GM23338 (cell line): ENCODE results near the gene ARL11. TPM values are rescaled to one million over a fixed set of nuclear protein-coding genes. Genes with fewer than 3 reads are reported as not detected.

ENCODE experiments used
- ATAC-seq: fragments of 200-7000 bp; cut with Tn5 transposase; 3 replicates; pipeline ENCODE4 v1.9.1; 2020
- DNase-seq: peaks from one replicate; pipeline ENCODE4 v3.0.0-alpha.2; 2015; ENCODE audit warnings: low spot score
- H2AFZ ChIP-seq: fragments of 200-600 bp; sonication (generic); 2 replicates; pipeline ENCODE4 v1.8.0; 2016; ENCODE audit warnings: antibody characterized with exemption, mild to moderate bottlenecking, moderate library complexity
- H3F3A ChIP-seq: fragments of 200-600 bp; sonication (generic); replicated peaks from 2 replicates; pipeline ENCODE4 v1.8.0; 2017; ENCODE audit warnings: antibody characterized with exemption, mixed run types, low read depth
- H3K27ac ChIP-seq: fragments of 200-600 bp; sonication (generic); 2 replicates; pipeline ENCODE4 v1.6.1; 2016; ENCODE audit warnings: low read depth
- H3K27me3 ChIP-seq: fragments of 200-600 bp; sonication (generic); 2 replicates; pipeline ENCODE4 v1.8.0; 2016; ENCODE audit warnings: mild to moderate bottlenecking, mixed run types, moderate library complexity; ENCODE audit not compliant: insufficient read depth
- H3K36me3 ChIP-seq: fragments of 200-600 bp; sonication (generic); 2 replicates; pipeline ENCODE4 v1.8.0; 2016; ENCODE audit warnings: mild to moderate bottlenecking; ENCODE audit not compliant: insufficient read depth
- H3K4me1 ChIP-seq: fragments of 200-600 bp; sonication (generic); 2 replicates; pipeline ENCODE4 v1.8.0; 2016; ENCODE audit warnings: mild to moderate bottlenecking, moderate library complexity; ENCODE audit not compliant: insufficient read depth
- H3K4me2 ChIP-seq: fragments of 200-600 bp; sonication (generic); 2 replicates; pipeline ENCODE4 v1.7.1; 2017; ENCODE audit warnings: mixed run types
- H3K4me3 ChIP-seq: fragments of 200-600 bp; sonication (generic); 2 replicates; pipeline ENCODE4 v1.6.1; 2016; ENCODE audit warnings: mixed run types
- H3K79me2 ChIP-seq: fragments of 200-600 bp; sonication (generic); replicated peaks from 2 replicates; pipeline ENCODE4 v1.8.0; 2017; ENCODE audit warnings: mild to moderate bottlenecking; ENCODE audit not compliant: insufficient read depth
- H3K9me2 ChIP-seq: fragments of 200-600 bp; sonication (generic); 2 replicates; pipeline ENCODE4 v1.8.0; 2017; ENCODE audit not compliant: insufficient read depth
- H4K20me1 ChIP-seq: fragments of 200-600 bp; sonication (generic); replicated peaks from 2 replicates; pipeline ENCODE4 v1.8.0; 2017; ENCODE audit warnings: mild to moderate bottlenecking; ENCODE audit not compliant: insufficient read depth
- H3K27ac Mint-ChIP-seq: 2 replicates; pipeline ENCODE4 v1.8.0; 2020; ENCODE audit warnings: inconsistent platforms, mild to moderate bottlenecking, moderate library complexity, mixed read lengths
- H3K27me3 Mint-ChIP-seq: 3 replicates; pipeline ENCODE4 v1.8.0; 2022; ENCODE audit warnings: low read depth, mild to moderate bottlenecking, moderate library complexity, mixed read lengths, inconsistent platforms; ENCODE audit not compliant: insufficient read depth, poor library complexity
- H3K36me3 Mint-ChIP-seq: 3 replicates; pipeline ENCODE4 v1.8.0; 2021; ENCODE audit warnings: low read depth, mild to moderate bottlenecking, inconsistent platforms, moderate library complexity, mixed read lengths
- H3K4me1 Mint-ChIP-seq: 3 replicates; pipeline ENCODE4 v1.8.0; 2020; ENCODE audit warnings: mild to moderate bottlenecking, inconsistent platforms, mixed read lengths
- H3K4me3 Mint-ChIP-seq: 3 replicates; pipeline ENCODE4 v1.8.0; 2021; ENCODE audit warnings: moderate library complexity, mild to moderate bottlenecking, inconsistent platforms, mixed read lengths
- H3K9me3 Mint-ChIP-seq: 3 replicates; pipeline ENCODE4 v1.8.0; 2020; ENCODE audit warnings: moderate library complexity, mild to moderate bottlenecking, inconsistent platforms, mixed read lengths
- CREB1 ChIP-seq: fragments of 250-450 bp; sonication (Bioruptor Pico); IDR thresholded peaks from 2 replicates; pipeline ENCODE4 v1.5.0; 2020; ENCODE audit warnings: low read depth, mild to moderate bottlenecking, moderate library complexity
- EZH2phosphoT487 ChIP-seq: fragments of 200-600 bp; sonication (generic); IDR thresholded peaks from one replicate; pipeline ENCODE4 v1.8.1; 2018; ENCODE audit warnings: antibody characterized with exemption; ENCODE audit not compliant: unreplicated experiment
- JUNB ChIP-seq: IDR thresholded peaks from one replicate; pipeline ENCODE4 v1.6.1; 2016; ENCODE audit warnings: antibody characterized with exemption; ENCODE audit not compliant: unreplicated experiment
- NANOG ChIP-seq: IDR thresholded peaks from 2 replicates; pipeline ENCODE4 v1.6.1; 2016; ENCODE audit warnings: antibody characterized with exemption, borderline replicate concordance
- POLR2AphosphoS5 ChIP-seq: IDR thresholded peaks from 2 replicates; pipeline ENCODE4 v1.6.1; 2016; ENCODE audit warnings: antibody characterized with exemption, low read depth
- STAT1 ChIP-seq: IDR thresholded peaks from one replicate; pipeline ENCODE4 v1.6.1; 2016; ENCODE audit warnings: antibody characterized with exemption; ENCODE audit not compliant: unreplicated experiment
- ZNF114 ChIP-seq: fragments of 250-450 bp; sonication (Bioruptor Pico); IDR thresholded peaks from 2 replicates; pipeline ENCODE4 v1.5.0; 2020; ENCODE audit warnings: mild to moderate bottlenecking, moderate library complexity
- ZNF331 ChIP-seq: fragments of 250-450 bp; sonication (Bioruptor Pico); IDR thresholded peaks from 2 replicates; pipeline ENCODE4 v1.5.0; 2020; ENCODE audit warnings: low read depth, mild to moderate bottlenecking, moderate library complexity
- polyA plus RNA-seq: library from polyadenylated mRNA; unstranded; fragments of >200 nt; fragmentation: Nextera tagmentation; extraction: Ambion mirVana; gene quantifications from 2 replicates; pipeline ENCODE4 v1.2.1, GENCODE V29; 2016
- total RNA-seq: library from RNA; depleted of rRNA; stranded (reverse); fragments of >200 nt; shearing (Covaris generic); gene quantifications from 2 replicates; pipeline ENCODE4 v1.2.3, GENCODE V29; 2014
- TF ChIP-seq, protein P1 (sequence below): fragments of 250-450 bp; sonication (Bioruptor Pico); IDR thresholded peaks from 2 replicates; pipeline ENCODE4 v1.5.0; 2020; ENCODE audit warnings: mild to moderate bottlenecking, moderate library complexity
- TF ChIP-seq, protein P2 (sequence below): IDR thresholded peaks from 2 replicates; pipeline ENCODE4 v1.6.1; 2016; ENCODE audit warnings: antibody characterized with exemption
- TF ChIP-seq, protein P3 (sequence below): IDR thresholded peaks from one replicate; pipeline ENCODE4 v1.6.1; 2018; ENCODE audit warnings: antibody characterized with exemption; ENCODE audit not compliant: unreplicated experiment
- TF ChIP-seq, protein P4 (sequence below), 2 experiments: fragments of 200-600 bp in 1 of 2; sonication (generic) in 1 of 2; conservative IDR thresholded peaks; 2 replicates each; pipeline versions ENCODE4 v1.5.1 to v1.6.1; 2016 to 2017; ENCODE audit warnings: antibody characterized with exemption in 2 of 2, low read depth in 2 of 2, mild to moderate bottlenecking in 2 of 2, moderate library complexity in 1 of 2

ARL11 gene
- total and polyA plus RNA-seq, 2 experiments from 2014 or later = 0.32 to 0.52 TPM

DNA sequence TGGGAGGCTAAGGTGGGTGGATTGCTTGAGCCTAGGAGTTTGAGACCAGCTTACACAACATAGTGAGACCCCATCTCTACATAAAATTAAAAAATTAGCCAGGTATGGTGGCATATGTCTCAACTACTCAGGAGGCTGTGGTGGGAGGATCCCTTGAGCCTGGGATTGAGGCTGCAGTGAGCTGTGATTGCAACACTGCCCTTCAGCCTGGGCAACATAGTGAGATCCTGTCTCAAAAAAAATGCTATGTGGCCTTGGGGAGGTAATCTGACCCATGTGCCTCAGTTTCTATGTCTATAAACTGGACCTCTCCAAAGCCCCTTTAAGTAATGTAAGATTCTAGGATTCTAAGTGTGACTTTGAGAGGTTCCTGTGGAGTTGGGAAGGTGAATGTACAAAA, 25.2 kb downstream of the ARL11 start (continued):
- TF ChIP-seq, protein P1, sequence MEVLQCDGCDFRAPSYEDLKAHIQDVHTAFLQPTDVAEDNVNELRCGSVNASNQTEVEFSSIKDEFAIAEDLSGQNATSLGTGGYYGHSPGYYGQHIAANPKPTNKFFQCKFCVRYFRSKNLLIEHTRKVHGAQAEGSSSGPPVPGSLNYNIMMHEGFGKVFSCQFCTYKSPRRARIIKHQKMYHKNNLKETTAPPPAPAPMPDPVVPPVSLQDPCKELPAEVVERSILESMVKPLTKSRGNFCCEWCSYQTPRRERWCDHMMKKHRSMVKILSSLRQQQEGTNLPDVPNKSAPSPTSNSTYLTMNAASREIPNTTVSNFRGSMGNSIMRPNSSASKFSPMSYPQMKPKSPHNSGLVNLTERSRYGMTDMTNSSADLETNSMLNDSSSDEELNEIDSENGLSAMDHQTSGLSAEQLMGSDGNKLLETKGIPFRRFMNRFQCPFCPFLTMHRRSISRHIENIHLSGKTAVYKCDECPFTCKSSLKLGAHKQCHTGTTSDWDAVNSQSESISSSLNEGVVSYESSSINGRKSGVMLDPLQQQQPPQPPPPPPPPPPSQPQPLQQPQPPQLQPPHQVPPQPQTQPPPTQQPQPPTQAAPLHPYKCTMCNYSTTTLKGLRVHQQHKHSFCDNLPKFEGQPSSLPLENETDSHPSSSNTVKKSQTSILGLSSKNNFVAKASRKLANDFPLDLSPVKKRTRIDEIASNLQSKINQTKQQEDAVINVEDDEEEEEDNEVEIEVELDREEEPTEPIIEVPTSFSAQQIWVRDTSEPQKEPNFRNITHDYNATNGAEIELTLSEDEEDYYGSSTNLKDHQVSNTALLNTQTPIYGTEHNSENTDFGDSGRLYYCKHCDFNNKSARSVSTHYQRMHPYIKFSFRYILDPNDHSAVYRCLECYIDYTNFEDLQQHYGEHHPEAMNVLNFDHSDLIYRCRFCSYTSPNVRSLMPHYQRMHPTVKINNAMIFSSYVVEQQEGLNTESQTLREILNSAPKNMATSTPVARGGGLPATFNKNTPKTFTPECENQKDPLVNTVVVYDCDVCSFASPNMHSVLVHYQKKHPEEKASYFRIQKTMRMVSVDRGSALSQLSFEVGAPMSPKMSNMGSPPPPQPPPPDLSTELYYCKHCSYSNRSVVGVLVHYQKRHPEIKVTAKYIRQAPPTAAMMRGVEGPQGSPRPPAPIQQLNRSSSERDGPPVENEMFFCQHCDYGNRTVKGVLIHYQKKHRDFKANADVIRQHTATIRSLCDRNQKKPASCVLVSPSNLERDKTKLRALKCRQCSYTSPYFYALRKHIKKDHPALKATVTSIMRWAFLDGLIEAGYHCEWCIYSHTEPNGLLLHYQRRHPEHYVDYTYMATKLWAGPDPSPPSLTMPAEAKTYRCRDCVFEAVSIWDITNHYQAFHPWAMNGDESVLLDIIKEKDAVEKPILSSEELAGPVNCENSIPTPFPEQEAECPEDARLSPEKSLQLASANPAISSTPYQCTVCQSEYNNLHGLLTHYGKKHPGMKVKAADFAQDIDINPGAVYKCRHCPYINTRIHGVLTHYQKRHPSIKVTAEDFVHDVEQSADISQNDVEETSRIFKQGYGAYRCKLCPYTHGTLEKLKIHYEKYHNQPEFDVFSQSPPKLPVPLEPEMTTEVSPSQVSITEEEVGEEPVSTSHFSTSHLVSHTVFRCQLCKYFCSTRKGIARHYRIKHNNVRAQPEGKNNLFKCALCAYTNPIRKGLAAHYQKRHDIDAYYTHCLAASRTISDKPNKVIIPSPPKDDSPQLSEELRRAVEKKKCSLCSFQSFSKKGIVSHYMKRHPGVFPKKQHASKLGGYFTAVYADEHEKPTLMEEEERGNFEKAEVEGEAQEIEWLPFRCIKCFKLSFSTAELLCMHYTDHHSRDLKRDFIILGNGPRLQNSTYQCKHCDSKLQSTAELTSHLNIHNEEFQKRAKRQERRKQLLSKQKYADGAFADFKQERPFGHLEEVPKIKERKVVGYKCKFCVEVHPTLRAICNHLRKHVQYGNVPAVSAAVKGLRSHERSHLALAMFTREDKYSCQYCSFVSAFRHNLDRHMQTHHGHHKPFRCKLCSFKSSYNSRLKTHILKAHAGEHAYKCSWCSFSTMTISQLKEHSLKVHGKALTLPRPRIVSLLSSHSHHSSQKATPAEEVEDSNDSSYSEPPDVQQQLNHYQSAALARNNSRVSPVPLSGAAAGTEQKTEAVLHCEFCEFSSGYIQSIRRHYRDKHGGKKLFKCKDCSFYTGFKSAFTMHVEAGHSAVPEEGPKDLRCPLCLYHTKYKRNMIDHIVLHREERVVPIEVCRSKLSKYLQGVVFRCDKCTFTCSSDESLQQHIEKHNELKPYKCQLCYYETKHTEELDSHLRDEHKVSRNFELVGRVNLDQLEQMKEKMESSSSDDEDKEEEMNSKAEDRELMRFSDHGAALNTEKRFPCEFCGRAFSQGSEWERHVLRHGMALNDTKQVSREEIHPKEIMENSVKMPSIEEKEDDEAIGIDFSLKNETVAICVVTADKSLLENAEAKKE (CRISPR knock-in tag) = no peak
- TF ChIP-seq CREB1 (CRISPR knock-in tag) (no peak), JUNB (no peak), EZH2phosphoT487 (no peak), POLR2AphosphoS5 (no peak), STAT1 (no peak), ZNF114 (CRISPR knock-in tag) (no peak), NANOG (no peak)

DNA sequence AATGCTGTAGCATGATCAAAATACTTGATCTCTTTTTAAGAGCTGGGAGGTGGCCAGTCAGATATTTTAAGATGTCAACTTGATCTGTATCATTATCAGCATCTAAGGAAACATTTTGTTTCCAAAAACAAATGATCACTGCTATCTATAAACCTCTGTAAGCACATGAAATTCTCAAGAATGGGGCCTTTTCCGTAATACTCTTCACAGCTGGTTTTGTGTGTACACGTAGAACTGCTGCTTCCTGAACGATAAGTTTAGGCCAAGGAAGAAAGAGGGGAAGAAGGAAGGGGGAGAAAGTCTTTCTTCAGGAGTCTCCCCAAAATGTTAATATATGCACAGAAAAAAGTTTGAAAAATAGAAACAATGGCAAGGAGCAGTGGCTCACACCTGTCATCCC, 25.7 kb downstream of the ARL11 start:
- no peaks in the 10 kb centered on the region for H3K79me2 ChIP-seq
- Mint-ChIP-seq H3K4me3 (no peak overlapping the region), H3K4me1 (peaks cover 4% of the 10 kb centered on the region; the same call in 2 of the 3 replicates), H3K27me3 (no peaks in the 10 kb centered on the region), H3K27ac (no peak overlapping the region), H3K9me3 (no peaks in the 10 kb centered on the region), H3K36me3 (peaks cover 11% of the 10 kb centered on the region; the same call in 2 of the 3 replicates)
- ATAC-seq (no peak), DNase-seq (no peak)
- no peaks in the 10 kb centered on the region for H3K4me1 ChIP-seq
- no peak overlapping the region for H3K4me2 ChIP-seq
- 0 out of 2 replicates have a peak, but pooled peaks cover 5% of the 10 kb centered on the region for H3F3A ChIP-seq
- H3K27ac ChIP-seq = no peak overlapping the region
- H4K20me1 ChIP-seq = no peaks in the 10 kb centered on the region; the same call in none of the 2 replicates
- no peak overlapping the region for H3K4me3 ChIP-seq
- no peaks in the 10 kb centered on the region for H3K27me3 ChIP-seq
- H2AFZ ChIP-seq = no peak overlapping the region
- no peaks in the 10 kb centered on the region for H3K9me2 ChIP-seq
- no peaks in the 10 kb centered on the region; the same call in 1 of the 2 replicates for H3K36me3 ChIP-seq
- TF ChIP-seq, protein P2, sequence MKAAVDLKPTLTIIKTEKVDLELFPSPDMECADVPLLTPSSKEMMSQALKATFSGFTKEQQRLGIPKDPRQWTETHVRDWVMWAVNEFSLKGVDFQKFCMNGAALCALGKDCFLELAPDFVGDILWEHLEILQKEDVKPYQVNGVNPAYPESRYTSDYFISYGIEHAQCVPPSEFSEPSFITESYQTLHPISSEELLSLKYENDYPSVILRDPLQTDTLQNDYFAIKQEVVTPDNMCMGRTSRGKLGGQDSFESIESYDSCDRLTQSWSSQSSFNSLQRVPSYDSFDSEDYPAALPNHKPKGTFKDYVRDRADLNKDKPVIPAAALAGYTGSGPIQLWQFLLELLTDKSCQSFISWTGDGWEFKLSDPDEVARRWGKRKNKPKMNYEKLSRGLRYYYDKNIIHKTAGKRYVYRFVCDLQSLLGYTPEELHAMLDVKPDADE = no peak
- TF ChIP-seq, protein P3, sequence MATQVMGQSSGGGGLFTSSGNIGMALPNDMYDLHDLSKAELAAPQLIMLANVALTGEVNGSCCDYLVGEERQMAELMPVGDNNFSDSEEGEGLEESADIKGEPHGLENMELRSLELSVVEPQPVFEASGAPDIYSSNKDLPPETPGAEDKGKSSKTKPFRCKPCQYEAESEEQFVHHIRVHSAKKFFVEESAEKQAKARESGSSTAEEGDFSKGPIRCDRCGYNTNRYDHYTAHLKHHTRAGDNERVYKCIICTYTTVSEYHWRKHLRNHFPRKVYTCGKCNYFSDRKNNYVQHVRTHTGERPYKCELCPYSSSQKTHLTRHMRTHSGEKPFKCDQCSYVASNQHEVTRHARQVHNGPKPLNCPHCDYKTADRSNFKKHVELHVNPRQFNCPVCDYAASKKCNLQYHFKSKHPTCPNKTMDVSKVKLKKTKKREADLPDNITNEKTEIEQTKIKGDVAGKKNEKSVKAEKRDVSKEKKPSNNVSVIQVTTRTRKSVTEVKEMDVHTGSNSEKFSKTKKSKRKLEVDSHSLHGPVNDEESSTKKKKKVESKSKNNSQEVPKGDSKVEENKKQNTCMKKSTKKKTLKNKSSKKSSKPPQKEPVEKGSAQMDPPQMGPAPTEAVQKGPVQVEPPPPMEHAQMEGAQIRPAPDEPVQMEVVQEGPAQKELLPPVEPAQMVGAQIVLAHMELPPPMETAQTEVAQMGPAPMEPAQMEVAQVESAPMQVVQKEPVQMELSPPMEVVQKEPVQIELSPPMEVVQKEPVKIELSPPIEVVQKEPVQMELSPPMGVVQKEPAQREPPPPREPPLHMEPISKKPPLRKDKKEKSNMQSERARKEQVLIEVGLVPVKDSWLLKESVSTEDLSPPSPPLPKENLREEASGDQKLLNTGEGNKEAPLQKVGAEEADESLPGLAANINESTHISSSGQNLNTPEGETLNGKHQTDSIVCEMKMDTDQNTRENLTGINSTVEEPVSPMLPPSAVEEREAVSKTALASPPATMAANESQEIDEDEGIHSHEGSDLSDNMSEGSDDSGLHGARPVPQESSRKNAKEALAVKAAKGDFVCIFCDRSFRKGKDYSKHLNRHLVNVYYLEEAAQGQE = no peak
- TF ChIP-seq NANOG (no peak), ZNF114 (CRISPR knock-in tag) (no peak), JUNB (no peak), CREB1 (CRISPR knock-in tag) (no peak), ZNF331 (CRISPR knock-in tag) (no peak), POLR2AphosphoS5 (no peak)
- TF ChIP-seq, protein P4, sequence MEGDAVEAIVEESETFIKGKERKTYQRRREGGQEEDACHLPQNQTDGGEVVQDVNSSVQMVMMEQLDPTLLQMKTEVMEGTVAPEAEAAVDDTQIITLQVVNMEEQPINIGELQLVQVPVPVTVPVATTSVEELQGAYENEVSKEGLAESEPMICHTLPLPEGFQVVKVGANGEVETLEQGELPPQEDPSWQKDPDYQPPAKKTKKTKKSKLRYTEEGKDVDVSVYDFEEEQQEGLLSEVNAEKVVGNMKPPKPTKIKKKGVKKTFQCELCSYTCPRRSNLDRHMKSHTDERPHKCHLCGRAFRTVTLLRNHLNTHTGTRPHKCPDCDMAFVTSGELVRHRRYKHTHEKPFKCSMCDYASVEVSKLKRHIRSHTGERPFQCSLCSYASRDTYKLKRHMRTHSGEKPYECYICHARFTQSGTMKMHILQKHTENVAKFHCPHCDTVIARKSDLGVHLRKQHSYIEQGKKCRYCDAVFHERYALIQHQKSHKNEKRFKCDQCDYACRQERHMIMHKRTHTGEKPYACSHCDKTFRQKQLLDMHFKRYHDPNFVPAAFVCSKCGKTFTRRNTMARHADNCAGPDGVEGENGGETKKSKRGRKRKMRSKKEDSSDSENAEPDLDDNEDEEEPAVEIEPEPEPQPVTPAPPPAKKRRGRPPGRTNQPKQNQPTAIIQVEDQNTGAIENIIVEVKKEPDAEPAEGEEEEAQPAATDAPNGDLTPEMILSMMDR (conservative IDR thresholded peaks at IDR 0.05; ENCODE audit: low read depth in 2 of 2) = no peak
